Stomach smooth muscle (tissue), 2 donors: ENCODE results near the gene GRK4.

Experiments
- H3K27ac ChIP-seq: one replicate; pipeline ENCODE4 v1.7.0; 2013; ENCODE audit warnings: mild to moderate bottlenecking, low read length, inconsistent platforms
- H3K27me3 ChIP-seq, 2 donors: one replicate each; pipeline ENCODE4 v1.7.0; 2013; ENCODE audit warnings: low read length in 2 of 2; ENCODE audit not compliant: insufficient read depth in 2 of 2, control insufficient read depth in 1 of 2
- H3K36me3 ChIP-seq, 2 donors: one replicate each; pipeline ENCODE4 v1.7.0; 2013; ENCODE audit warnings: low read length in 2 of 2; ENCODE audit not compliant: control insufficient read depth in 2 of 2, insufficient read depth in 2 of 2
- H3K4me1 ChIP-seq: one replicate; pipeline ENCODE4 v1.7.0; 2013; ENCODE audit warnings: low read length; ENCODE audit not compliant: control insufficient read depth, insufficient read depth
- H3K4me3 ChIP-seq, 2 donors: one replicate each; pipeline ENCODE4 v1.7.0; 2013; ENCODE audit warnings: low read length in 2 of 2
- H3K9ac ChIP-seq, 2 donors: one replicate each; pipeline ENCODE4 v1.7.0; 2013; ENCODE audit warnings: low read length in 2 of 2, mild to moderate bottlenecking in 1 of 2
- H3K9me3 ChIP-seq, 2 donors: one replicate each; pipeline ENCODE4 v1.7.0; 2013; ENCODE audit warnings: low read length in 2 of 2; ENCODE audit not compliant: control insufficient read depth in 2 of 2
- donor health status: healthy.
- donor health status: Pancreatic carcinoma.

The GRK4 gene

GRCh38 chr4:3021627-3022026, 58.3 kb downstream of the GRK4 start:
- Histone ChIP-seq H3K9ac (no peak overlapping the region), H3K27ac (no peak overlapping the region)

GRCh38 chr4:3022112-3022511, 58.7 kb downstream of the GRK4 start:
- Histone ChIP-seq H3K27me3 (no peaks in the 10 kb centered on the region), H3K4me3 (no peak overlapping the region), H3K27ac (no peak overlapping the region)

More at GRCh38 chr4:3021627-3022026, 58.3 kb downstream of the GRK4 start:
- H3K9me3 ChIP-seq: no peaks in the 10 kb centered on the region
- H3K4me3 ChIP-seq: no peak overlapping the region
- H3K4me1 ChIP-seq: no peaks in the 10 kb centered on the region
- no peaks in the 10 kb centered on the region for H3K36me3 ChIP-seq
- H3K27me3 ChIP-seq: no peaks in the 10 kb centered on the region

GRCh38 chr4:3022651-3023050, 59.3 kb downstream of the GRK4 start:
- H3K27me3 ChIP-seq: no peaks in the 10 kb centered on the region
- H3K27ac ChIP-seq: no peak overlapping the region
- no peak overlapping the region for H3K9ac ChIP-seq
- no peaks in the 10 kb centered on the region for H3K9me3 ChIP-seq
- no peaks in the 10 kb centered on the region for H3K4me1 ChIP-seq
- H3K4me3 ChIP-seq: no peak overlapping the region
- H3K36me3 ChIP-seq: no peaks in the 10 kb centered on the region

More at GRCh38 chr4:3022112-3022511, 58.7 kb downstream of the GRK4 start:
- Histone ChIP-seq H3K9ac (no peak overlapping the region), H3K4me1 (no peaks in the 10 kb centered on the region), H3K36me3 (no peaks in the 10 kb centered on the region), H3K9me3 (no peaks in the 10 kb centered on the region)

- Histone ChIP-seq H3K36me3 (no peaks in the 10 kb centered on the region), H3K9me3 (no peaks in the 10 kb centered on the region), H3K9ac (no peak overlapping the region), H3K27ac (no peak overlapping the region), H3K4me1 (no peaks in the 10 kb centered on the region), H3K27me3 (no peaks in the 10 kb centered on the region), H3K4me3 (no peak overlapping the region)
Observed at GRCh38 chr4:3025881-3026280, 62.5 kb downstream of the GRK4 start.

- Histone ChIP-seq H3K4me1 (no peaks in the 10 kb centered on the region), H3K36me3 (no peaks in the 10 kb centered on the region), H3K9ac (no peak overlapping the region), H3K4me3 (no peak overlapping the region), H3K27me3 (peaks cover 0 to 2% of the 10 kb centered on the region in 2 donors), H3K9me3 (no peaks in the 10 kb centered on the region), H3K27ac (no peak overlapping the region)
Observed at GRCh38 chr4:3026540-3026939, 63.2 kb downstream of the GRK4 start.

- H3K9me3 ChIP-seq: no peaks in the 10 kb centered on the region
- H3K36me3 ChIP-seq: no peaks in the 10 kb centered on the region
- peaks cover 0 to 2% of the 10 kb centered on the region in 2 donors for H3K27me3 ChIP-seq
- no peak overlapping the region for H3K27ac ChIP-seq
- H3K4me3 ChIP-seq: no peak overlapping the region
- H3K4me1 ChIP-seq: no peaks in the 10 kb centered on the region
- no peak overlapping the region for H3K9ac ChIP-seq
Observed at GRCh38 chr4:3029464-3029863, 66.1 kb downstream of the GRK4 start.

- Histone ChIP-seq H3K36me3 (no peaks in the 10 kb centered on the region), H3K4me1 (no peaks in the 10 kb centered on the region), H3K9me3 (no peaks in the 10 kb centered on the region), H3K4me3 (no peak overlapping the region), H3K27ac (no peak overlapping the region), H3K27me3 (peaks cover 0 to 2% of the 10 kb centered on the region in 2 donors), H3K9ac (no peak overlapping the region)
Observed at GRCh38 chr4:3030566-3031356, 67.4 kb downstream of the GRK4 start.

- Histone ChIP-seq H3K36me3 (no peaks in the 10 kb centered on the region), H3K27ac (no peak overlapping the region), H3K9ac (no peak overlapping the region), H3K4me1 (no peaks in the 10 kb centered on the region), H3K4me3 (no peak overlapping the region), H3K27me3 (peaks cover 0 to 2% of the 10 kb centered on the region in 2 donors), H3K9me3 (no peaks in the 10 kb centered on the region)
Observed at GRCh38 chr4:3031357-3032082, 68.1 kb downstream of the GRK4 start.

- no peak overlapping the region for H3K27ac ChIP-seq
Observed at GRCh38 chr4:3034231-3034630, 70.9 kb downstream of the GRK4 start.

GRCh38 chr4:3035249-3035648, 71.9 kb downstream of the GRK4 start:
- H3K27ac ChIP-seq: no peak overlapping the region
- H3K9ac ChIP-seq: no peak overlapping the region
- no peaks in the 10 kb centered on the region for H3K36me3 ChIP-seq
- H3K4me1 ChIP-seq: peaks cover 16% of the 10 kb centered on the region
- H3K9me3 ChIP-seq: no peaks in the 10 kb centered on the region
- H3K27me3 ChIP-seq: peaks cover 0 to 2% of the 10 kb centered on the region in 2 donors
- no peak overlapping the region for H3K4me3 ChIP-seq

More at GRCh38 chr4:3034231-3034630, 70.9 kb downstream of the GRK4 start:
- peaks cover 0 to 2% of the 10 kb centered on the region in 2 donors for H3K27me3 ChIP-seq
- no peaks in the 10 kb centered on the region for H3K9me3 ChIP-seq
- H3K4me3 ChIP-seq: no peak overlapping the region
- no peak overlapping the region for H3K9ac ChIP-seq
- H3K4me1 ChIP-seq: peaks cover 16% of the 10 kb centered on the region
- no peaks in the 10 kb centered on the region for H3K36me3 ChIP-seq

GRCh38 chr4:3035674-3036073, 72.3 kb downstream of the GRK4 start:
- peaks cover 16% of the 10 kb centered on the region for H3K4me1 ChIP-seq

More at GRCh38 chr4:3035674-3036073, 72.3 kb downstream of the GRK4 start:
- no peaks in the 10 kb centered on the region for H3K36me3 ChIP-seq
- H3K27ac ChIP-seq: no peak overlapping the region
- peaks cover 0 to 2% of the 10 kb centered on the region in 2 donors for H3K27me3 ChIP-seq
- no peaks in the 10 kb centered on the region for H3K9me3 ChIP-seq
- no peak overlapping the region for H3K9ac ChIP-seq
- no peak overlapping the region for H3K4me3 ChIP-seq
